Muscle layer of colon (tissue), 2 donors: ENCODE data around the gene CNIH3.

ENCODE experiments used
- H3K27ac ChIP-seq: one replicate; pipeline ENCODE4 v1.7.0; 2013; ENCODE audit warnings: low read depth, mild to moderate bottlenecking, low read length, moderate library complexity
- H3K27me3 ChIP-seq, 2 donors: one replicate each; pipeline ENCODE4 v1.7.0; 2013; ENCODE audit warnings: low read length in 2 of 2, mild to moderate bottlenecking in 2 of 2; ENCODE audit not compliant: insufficient read depth in 2 of 2, control insufficient read depth in 1 of 2
- H3K36me3 ChIP-seq: one replicate; pipeline ENCODE4 v1.7.0; 2013; ENCODE audit warnings: mild to moderate bottlenecking, low read length; ENCODE audit not compliant: insufficient read depth
- H3K4me1 ChIP-seq: one replicate; pipeline ENCODE4 v1.7.0; 2013; ENCODE audit warnings: mild to moderate bottlenecking, low read length; ENCODE audit not compliant: insufficient read depth
- H3K4me3 ChIP-seq, 2 donors: one replicate each; pipeline ENCODE4 v1.7.0; 2013; ENCODE audit warnings: low read length in 2 of 2, low read depth in 1 of 2, mild to moderate bottlenecking in 1 of 2, moderate library complexity in 1 of 2
- H3K9ac ChIP-seq: one replicate; pipeline ENCODE4 v1.7.0; 2013; ENCODE audit warnings: low read length
- H3K9me3 ChIP-seq: one replicate; pipeline ENCODE4 v1.7.0; 2013; ENCODE audit warnings: mild to moderate bottlenecking, low read length
- donor health status: abdominal sarcoma.
- donor health status: Adenocarcinoma of cecum.

CNIH3 gene

GRCh38 chr1:224727351-224728289, 111.5 kb downstream of the CNIH3 start:
- Histone ChIP-seq H3K27ac (no peak overlapping the region), H3K27me3 (no peaks in the 10 kb centered on the region), H3K9me3 (no peaks in the 10 kb centered on the region), H3K4me1 (no peaks in the 10 kb centered on the region), H3K36me3 (no peaks in the 10 kb centered on the region), H3K4me3 (no peak overlapping the region), H3K9ac (no peak overlapping the region)

- Histone ChIP-seq H3K9ac (no peak overlapping the region), H3K4me3 (no peak overlapping the region), H3K27ac (no peak overlapping the region), H3K27me3 (no peaks in the 10 kb centered on the region), H3K36me3 (no peaks in the 10 kb centered on the region), H3K9me3 (no peaks in the 10 kb centered on the region), H3K4me1 (no peaks in the 10 kb centered on the region)
Observed at GRCh38 chr1:224730540-224730939, 114.4 kb downstream of the CNIH3 start.

GRCh38 chr1:224730965-224731364, 114.8 kb downstream of the CNIH3 start:
- Histone ChIP-seq H3K4me1 (no peaks in the 10 kb centered on the region), H3K9ac (no peak overlapping the region), H3K27ac (no peak overlapping the region), H3K9me3 (no peaks in the 10 kb centered on the region), H3K4me3 (no peak overlapping the region), H3K36me3 (no peaks in the 10 kb centered on the region), H3K27me3 (no peaks in the 10 kb centered on the region)

GRCh38 chr1:224731633-224732032, 115.5 kb downstream of the CNIH3 start:
- H3K4me3 ChIP-seq = no peak overlapping the region
- H3K9ac ChIP-seq = no peak overlapping the region
- H3K4me1 ChIP-seq = peaks cover under 1% of the 10 kb centered on the region
- no peaks in the 10 kb centered on the region for H3K9me3 ChIP-seq
- H3K27ac ChIP-seq = no peak overlapping the region
- H3K27me3 ChIP-seq = no peaks in the 10 kb centered on the region
- H3K36me3 ChIP-seq = no peaks in the 10 kb centered on the region

- no peak overlapping the region for H3K9ac ChIP-seq
- H3K27me3 ChIP-seq = no peaks in the 10 kb centered on the region
- no peak overlapping the region for H3K27ac ChIP-seq
- H3K9me3 ChIP-seq = no peaks in the 10 kb centered on the region
- H3K4me3 ChIP-seq = no peak overlapping the region
- peaks cover 8% of the 10 kb centered on the region for H3K4me1 ChIP-seq
- no peaks in the 10 kb centered on the region for H3K36me3 ChIP-seq
Observed at GRCh38 chr1:224732377-224733026, 116.4 kb downstream of the CNIH3 start.

DNA sequence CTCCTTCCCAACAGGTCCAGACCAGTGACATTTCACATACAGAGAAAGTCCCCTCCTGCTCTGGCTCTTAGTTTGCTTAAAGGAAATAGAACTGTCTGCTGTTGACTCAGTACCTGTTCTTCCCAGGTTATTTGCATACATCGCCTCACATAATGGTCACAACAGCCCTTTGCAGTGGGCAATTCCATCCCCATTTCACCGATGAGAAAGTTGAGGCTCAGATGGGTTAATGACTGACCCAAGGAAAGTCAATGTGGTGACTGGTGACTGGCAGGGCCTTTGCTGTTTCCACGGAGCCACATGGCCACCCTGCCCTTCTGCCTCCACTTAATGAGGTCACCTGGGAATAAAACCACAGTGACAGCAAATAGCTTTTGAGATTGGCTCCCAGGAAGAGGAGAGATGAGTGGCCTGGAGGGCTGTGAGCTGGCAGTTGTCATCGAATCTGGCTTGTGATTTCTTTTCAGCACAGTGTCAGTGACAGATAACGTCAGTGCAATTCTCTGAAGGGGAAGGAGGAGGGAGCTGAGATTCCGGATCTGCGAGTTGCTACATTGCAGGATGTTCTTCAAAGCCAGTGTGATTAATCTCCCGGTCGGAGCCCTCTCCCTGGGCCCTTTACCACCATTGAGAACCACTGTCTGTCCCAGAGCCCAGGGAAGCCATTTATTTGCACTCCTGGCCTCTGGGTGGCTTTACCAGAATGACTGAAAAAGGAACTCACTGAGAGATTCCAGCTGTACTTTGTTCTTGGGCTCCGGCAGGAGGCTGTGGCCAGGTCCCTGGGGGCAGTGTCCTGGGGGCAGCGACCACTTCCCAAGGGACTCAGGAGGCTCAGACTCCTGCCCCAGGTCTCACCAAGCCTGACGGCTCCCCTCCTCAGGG, 117.2 kb downstream of the CNIH3 start:
- Histone ChIP-seq H3K4me1 (peaks cover 15% of the 10 kb centered on the region), H3K9me3 (no peaks in the 10 kb centered on the region), H3K4me3 (no peak overlapping the region), H3K27ac (no peak overlapping the region), H3K36me3 (no peaks in the 10 kb centered on the region), H3K9ac (no peak overlapping the region), H3K27me3 (no peaks in the 10 kb centered on the region)

GRCh38 chr1:224734261-224734935, 118.3 kb downstream of the CNIH3 start:
- Histone ChIP-seq H3K36me3 (no peaks in the 10 kb centered on the region), H3K9me3 (no peaks in the 10 kb centered on the region), H3K9ac (no peak overlapping the region), H3K4me1 (peaks cover 19% of the 10 kb centered on the region), H3K27ac (no peak overlapping the region), H3K27me3 (no peaks in the 10 kb centered on the region), H3K4me3 (no peak overlapping the region)

GRCh38 chr1:224735159-224735558, 119.0 kb downstream of the CNIH3 start:
- no peaks in the 10 kb centered on the region for H3K9me3 ChIP-seq
- H3K36me3 ChIP-seq = no peaks in the 10 kb centered on the region
- H3K27me3 ChIP-seq = no peaks in the 10 kb centered on the region
- H3K27ac ChIP-seq = no peak overlapping the region
- no peak overlapping the region for H3K9ac ChIP-seq
- H3K4me1 ChIP-seq = peaks cover 24% of the 10 kb centered on the region
- H3K4me3 ChIP-seq = no peak overlapping the region

DNA sequence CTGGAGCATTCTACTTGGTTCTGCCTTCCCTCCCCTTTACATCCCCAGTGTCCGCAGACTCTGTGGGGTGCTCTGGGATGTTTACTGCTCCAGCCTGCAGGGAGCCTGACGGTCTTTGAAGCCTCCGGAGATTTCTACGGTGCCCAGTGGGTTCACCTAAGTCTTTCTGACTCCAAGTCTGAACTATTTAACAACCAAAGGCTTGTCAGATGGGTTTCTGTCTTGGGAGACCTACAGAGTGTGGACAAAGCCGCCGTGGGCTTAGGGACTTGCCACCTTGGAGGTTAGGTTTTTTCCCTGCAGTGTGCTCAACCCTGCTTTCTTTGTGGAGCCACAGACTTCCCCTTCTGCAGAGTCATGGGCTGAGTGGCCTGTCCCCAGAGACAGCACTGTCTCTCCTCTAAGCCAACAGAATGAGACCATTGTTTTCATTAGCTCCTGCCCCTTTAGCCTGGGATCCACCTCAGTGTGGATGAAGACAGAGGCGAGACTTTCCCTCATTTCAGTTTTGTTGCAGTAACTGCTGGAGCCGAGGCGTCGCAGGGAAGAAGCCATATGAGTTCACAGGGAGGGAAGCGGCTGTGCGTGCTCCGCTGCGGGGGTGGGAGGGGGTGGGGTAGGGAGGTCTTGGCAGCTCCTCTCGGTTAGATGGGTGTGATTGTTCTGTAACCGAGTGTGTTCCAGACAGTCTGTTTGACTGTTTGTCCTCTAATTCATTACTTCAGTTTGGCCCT, 120.7 kb downstream of the CNIH3 start:
- H3K9me3 ChIP-seq = no peaks in the 10 kb centered on the region
- no peaks in the 10 kb centered on the region for H3K36me3 ChIP-seq
- peak overlapping the region; percentile 13 for H3K27ac ChIP-seq
- no peaks in the 10 kb centered on the region for H3K27me3 ChIP-seq
- H3K4me1 ChIP-seq = peaks cover 30% of the 10 kb centered on the region
- no peak overlapping the region for H3K4me3 ChIP-seq
- H3K9ac ChIP-seq = no peak overlapping the region

DNA sequence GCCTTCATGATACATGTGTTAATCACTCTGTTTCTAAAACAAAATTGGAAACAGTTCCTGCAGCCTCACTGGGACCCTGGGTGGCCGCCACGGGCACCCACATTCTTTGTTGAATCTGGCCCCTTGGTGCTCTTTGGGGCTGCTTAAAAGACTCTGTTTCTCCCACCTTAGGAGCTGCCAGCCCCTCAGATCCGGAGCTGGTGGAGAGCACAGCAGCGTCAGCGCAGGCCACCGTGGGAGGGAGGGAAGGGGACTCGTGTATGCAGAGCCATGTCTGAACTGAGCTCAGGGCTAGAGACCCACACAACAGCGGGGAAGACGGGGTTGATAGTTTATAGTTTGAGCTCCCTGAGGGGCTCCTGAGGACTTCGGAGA, 121.2 kb downstream of the CNIH3 start:
- H3K9me3 ChIP-seq = no peaks in the 10 kb centered on the region
- H3K4me3 ChIP-seq = no peak overlapping the region
- H3K27me3 ChIP-seq = no peaks in the 10 kb centered on the region
- H3K27ac ChIP-seq = no peak overlapping the region
- no peak overlapping the region for H3K9ac ChIP-seq
- H3K36me3 ChIP-seq = no peaks in the 10 kb centered on the region
- peaks cover 30% of the 10 kb centered on the region for H3K4me1 ChIP-seq
